ENCODE data around the gene NADK2. TPM values are rescaled to one million over a fixed set of nuclear protein-coding genes. Genes with fewer than 3 reads are reported as not detected.

Gene NADK2
- total RNA-seq, 1 donor = 34.7 TPM

GRCh38 chr5:36228505-36228904 lies 13.2 kb downstream of the NADK2 start:
- H3K27me3 ChIP-seq (ENCODE audit: insufficient read depth, low read length) = no peaks in the 10 kb centered on the region
- no peaks in the 10 kb centered on the region for H3K4me1 ChIP-seq (ENCODE audit: insufficient read depth, low read length)
- no peaks in the 10 kb centered on the region for H3K9me3 ChIP-seq (ENCODE audit: low read depth, low read length)
- H3K4me3 ChIP-seq (ENCODE audit: insufficient read depth, low read length) = no peak overlapping the region
- H2AFZ ChIP-seq (ENCODE audit: low read length) = no peak overlapping the region
- no peak for TF ChIP-seq CTCF (IDR thresholded peaks at IDR 0.05; ENCODE audit: extremely low read depth, low read depth, low read length)
- no peak overlapping the region for H3K4me2 ChIP-seq (ENCODE audit: insufficient read depth, low read length)
- no peak for DNase-seq (ENCODE audit: insufficient read length, low spot score, missing footprints)
- peaks cover 5% of the 10 kb centered on the region for H4K20me1 ChIP-seq (ENCODE audit: insufficient read depth, low read length)
- H3K36me3 ChIP-seq (ENCODE audit: insufficient read depth, low read length) = peaks cover 15% of the 10 kb centered on the region
- H3K79me2 ChIP-seq (ENCODE audit: insufficient read depth, low read length) = peaks cover 43% of the 10 kb centered on the region
- H3K27ac ChIP-seq (ENCODE audit: low read depth, low read length) = no peak overlapping the region

DNA sequence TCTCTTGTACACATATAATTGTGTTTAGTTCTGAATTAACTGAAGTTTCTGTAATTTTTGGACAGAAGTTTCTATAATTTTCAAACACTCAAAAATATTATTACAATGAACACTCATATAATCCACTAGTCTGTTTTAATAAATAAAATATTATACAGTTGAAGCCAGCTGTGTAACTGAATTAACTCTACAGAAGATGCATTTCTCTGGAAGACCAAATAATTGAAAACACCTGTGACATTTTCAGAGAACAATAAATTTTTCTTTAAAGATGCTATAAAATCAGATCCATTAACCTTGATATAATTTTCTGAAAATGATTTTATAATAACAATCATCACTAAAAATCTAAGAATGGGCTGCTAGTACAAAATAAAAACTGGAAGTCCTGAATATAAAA lies 14.7 kb downstream of the NADK2 start:
- Histone ChIP-seq H3K79me2 (ENCODE audit: insufficient read depth, low read length) (peaks cover 30% of the 10 kb centered on the region), H2AFZ (ENCODE audit: low read length) (no peak overlapping the region), H3K27ac (ENCODE audit: low read depth, low read length) (no peak overlapping the region), H3K4me2 (ENCODE audit: insufficient read depth, low read length) (no peak overlapping the region), H3K4me1 (ENCODE audit: insufficient read depth, low read length) (peaks cover 6% of the 10 kb centered on the region), H3K36me3 (ENCODE audit: insufficient read depth, low read length) (peaks cover 15% of the 10 kb centered on the region), H3K4me3 (ENCODE audit: insufficient read depth, low read length) (no peak overlapping the region), H3K9me3 (ENCODE audit: low read depth, low read length) (no peaks in the 10 kb centered on the region), H3K27me3 (ENCODE audit: insufficient read depth, low read length) (no peaks in the 10 kb centered on the region), H4K20me1 (ENCODE audit: insufficient read depth, low read length) (peaks cover 5% of the 10 kb centered on the region)
- no peak for TF ChIP-seq CTCF (IDR thresholded peaks at IDR 0.05; ENCODE audit: extremely low read depth, low read depth, low read length)
- no peak for DNase-seq (ENCODE audit: insufficient read length, low spot score, missing footprints)

DNA sequence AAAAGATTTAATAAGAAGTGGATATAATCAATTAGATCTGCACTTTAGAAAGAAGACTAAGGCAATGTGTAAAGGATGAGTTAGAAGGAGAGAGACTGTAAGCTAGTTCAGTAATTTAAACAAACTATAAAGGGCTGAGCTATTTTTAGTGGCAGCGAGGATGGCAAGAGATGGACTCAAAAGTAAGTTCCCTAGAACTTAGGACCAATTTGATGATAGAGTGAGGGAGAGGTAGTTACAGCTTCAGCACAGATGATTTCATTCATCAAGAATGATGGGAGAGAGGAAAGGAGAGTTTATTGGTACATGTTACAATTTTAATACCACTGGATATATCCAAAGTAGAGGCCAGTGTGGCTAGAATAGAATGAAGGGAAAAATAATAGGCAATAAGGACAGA lies 19.1 kb downstream of the NADK2 start:
- no peak overlapping the region for H2AFZ ChIP-seq (ENCODE audit: low read length)
- no peaks in the 10 kb centered on the region for H4K20me1 ChIP-seq (ENCODE audit: insufficient read depth, low read length)
- no peaks in the 10 kb centered on the region for H3K79me2 ChIP-seq (ENCODE audit: insufficient read depth, low read length)
- no peak overlapping the region for H3K27ac ChIP-seq (ENCODE audit: low read depth, low read length)
- TF ChIP-seq CTCF (IDR thresholded peaks at IDR 0.05; ENCODE audit: extremely low read depth, low read depth, low read length) = no peak
- no peak overlapping the region for H3K4me2 ChIP-seq (ENCODE audit: insufficient read depth, low read length)
- no peak overlapping the region for H3K4me3 ChIP-seq (ENCODE audit: insufficient read depth, low read length)
- H3K9me3 ChIP-seq (ENCODE audit: low read depth, low read length) = no peaks in the 10 kb centered on the region
- H3K4me1 ChIP-seq (ENCODE audit: insufficient read depth, low read length) = peaks cover 6% of the 10 kb centered on the region
- H3K36me3 ChIP-seq (ENCODE audit: insufficient read depth, low read length) = peaks cover 39% of the 10 kb centered on the region
- DNase-seq (ENCODE audit: insufficient read length, low spot score, missing footprints) = no peak
- H3K27me3 ChIP-seq (ENCODE audit: insufficient read depth, low read length) = no peaks in the 10 kb centered on the region

- H2AFZ ChIP-seq (ENCODE audit: low read length) = no peak overlapping the region
- H3K4me1 ChIP-seq (ENCODE audit: insufficient read depth, low read length) = peaks cover 4% of the 10 kb centered on the region
- no peaks in the 10 kb centered on the region for H3K79me2 ChIP-seq (ENCODE audit: insufficient read depth, low read length)
- H4K20me1 ChIP-seq (ENCODE audit: insufficient read depth, low read length) = no peaks in the 10 kb centered on the region
- H3K4me2 ChIP-seq (ENCODE audit: insufficient read depth, low read length) = no peak overlapping the region
- no peak overlapping the region for H3K4me3 ChIP-seq (ENCODE audit: insufficient read depth, low read length)
- TF ChIP-seq CTCF (IDR thresholded peaks at IDR 0.05; ENCODE audit: extremely low read depth, low read depth, low read length) = no peak
- H3K36me3 ChIP-seq (ENCODE audit: insufficient read depth, low read length) = peaks cover 45% of the 10 kb centered on the region
- no peak overlapping the region for H3K27ac ChIP-seq (ENCODE audit: low read depth, low read length)
- no peaks in the 10 kb centered on the region for H3K27me3 ChIP-seq (ENCODE audit: insufficient read depth, low read length)
- H3K9me3 ChIP-seq (ENCODE audit: low read depth, low read length) = no peaks in the 10 kb centered on the region
- DNase-seq (ENCODE audit: insufficient read length, low spot score, missing footprints) = no peak
Observed at GRCh38 chr5:36217988-36218387, 23.7 kb downstream of the NADK2 start.

All from osteoblast (primary cell).